HepG2 (cell line): ENCODE measurements around the gene VASN. TPM values are rescaled to one million over a fixed set of nuclear protein-coding genes. Genes with fewer than 3 reads are reported as not detected.
A peak's percentile ranks its signal among the peaks of the same experiment; 100 is the strongest.

ENCODE experiments used
- ATAC-seq: fragments of 200-7000 bp; cut with Tn5 transposase; 3 replicates; pipeline ENCODE4 v1.9.1; 2020; ENCODE audit warnings: mild to moderate bottlenecking, moderate library complexity
- BruUV-seq: library from RNA; stranded (reverse); fragments of 400-500 nt; replicated peaks from 2 replicates; lab custom pipeline; 2021; lab: Mats Ljungman, UMichigan
- CTCF ChIA-PET: fragments of 300-600 bp; formaldehyde crosslinking; extraction: SDS; loops from one replicate; lab custom pipeline; 2021; ENCODE audit warnings: low total read pairs, inconsistent platforms, low intra/inter-chr PET ratio; lab: Yijun Ruan, JAX
- POLR2A ChIA-PET: fragments of 350-600 bp; sonication (Branson Sonifier 250); formaldehyde crosslinking; loops from one replicate; lab custom pipeline; 2020; ENCODE audit warnings: antibody characterized with exemption, inconsistent platforms; lab: Yijun Ruan, JAX
- DNase-seq: peaks from one replicate; pipeline ENCODE4 v3.0.0-alpha.2; 2015; ENCODE audit warnings: low spot score
- FAIRE-seq: peaks from 3 replicates; lab custom pipeline; 2011; peaks lifted over from hg19 to GRCh38; lab: Jason Lieb, UNC
- H2AFZ ChIP-seq: one replicate; pipeline ENCODE4 v1.6.1; 2011; ENCODE audit warnings: low read length, inconsistent platforms
- H3K27ac ChIP-seq: fragments of 300-600 bp; 3 replicates; pipeline ENCODE4 v1.8.0; 2011; ENCODE audit warnings: mixed run types, mild to moderate bottlenecking, mixed read lengths, low read length, inconsistent platforms; ENCODE audit not compliant: insufficient read depth; ENCODE audit errors: extremely low read length
- H3K27me3 ChIP-seq, 2 experiments: fragments of 200-600 bp in 1 of 2; 2 replicates in 1 of 2; 3 replicates in 1 of 2; pipeline versions ENCODE4 v1.6.0 to v1.8.0; 2011; ENCODE audit warnings: low read length in 2 of 2, mild to moderate bottlenecking in 2 of 2, moderate library complexity in 2 of 2, inconsistent platforms in 1 of 2; ENCODE audit not compliant: insufficient read depth in 2 of 2, control insufficient read depth in 1 of 2
- H3K36me3 ChIP-seq, 2 experiments: fragments of 200-600 bp in 1 of 2; replicated peaks in 1 of 2; 2 replicates in 1 of 2; 3 replicates in 1 of 2; pipeline versions ENCODE4 v1.5.1 to v1.8.0; 2011; ENCODE audit warnings: low read length in 2 of 2, inconsistent platforms in 1 of 2; ENCODE audit not compliant: insufficient read depth in 2 of 2, control insufficient read depth in 1 of 2
- H3K4me1 ChIP-seq: 2 replicates; pipeline ENCODE4 v1.5.1; 2012; ENCODE audit warnings: low read length, inconsistent platforms; ENCODE audit not compliant: insufficient read depth
- H3K4me2 ChIP-seq: 2 replicates; pipeline ENCODE4 v1.6.0; 2011; ENCODE audit warnings: low read depth, low read length, inconsistent platforms
- H3K4me3 ChIP-seq, 3 experiments: fragments of 200-600 bp in 1 of 3; sonication (generic), shearing (Covaris generic) in 1 of 3; replicated peaks in 1 of 3; 2 replicates each; pipeline ENCODE4 v1.5.1; 2011 to 2016; ENCODE audit warnings: low read length in 3 of 3, inconsistent platforms in 2 of 3, low read depth in 2 of 3, mild to moderate bottlenecking in 2 of 3, control low read depth in 1 of 3, mixed read lengths in 1 of 3; ENCODE audit not compliant: insufficient read depth in 1 of 3
- H3K79me2 ChIP-seq: one replicate; pipeline ENCODE4 v1.6.1; 2011; ENCODE audit warnings: low read length, inconsistent platforms; ENCODE audit not compliant: insufficient read depth
- H3K9ac ChIP-seq: 2 replicates; pipeline ENCODE4 v1.6.0; 2011; ENCODE audit warnings: mild to moderate bottlenecking, low read depth, low read length, inconsistent platforms; ENCODE audit not compliant: insufficient read depth
- H3K9me3 ChIP-seq: 2 replicates; pipeline ENCODE4 v1.5.1; 2012; ENCODE audit warnings: mild to moderate bottlenecking, low read length
- H4K20me1 ChIP-seq: 2 replicates; pipeline ENCODE4 v1.6.0; 2011; ENCODE audit warnings: inconsistent platforms, mild to moderate bottlenecking, low read length, moderate library complexity; ENCODE audit not compliant: insufficient read depth
- NFAT5 ChIP-seq: sonication (generic); formaldehyde crosslinking; IDR thresholded peaks from 2 replicates; pipeline ENCODE4 v1.4.0; 2020; ENCODE audit warnings: missing genetic modification reagents
- NR2F1 ChIP-seq, 2 experiments: fragments of 450-650 bp in 1 of 2; formaldehyde crosslinking in 1 of 2; IDR thresholded peaks; 2 replicates each; pipeline versions ENCODE4 v1.5.0 to v1.6.1; 2016 to 2020; ENCODE audit warnings: mild to moderate bottlenecking in 1 of 2, missing compliant biosample characterization in 1 of 2, missing genetic modification reagents in 1 of 2, moderate library complexity in 1 of 2
- SNAPC4 ChIP-seq: sonication (generic); formaldehyde crosslinking; IDR thresholded peaks from 2 replicates; pipeline ENCODE4 v1.4.0; 2020; ENCODE audit warnings: mild to moderate bottlenecking, missing genetic modification reagents
- ZBTB38 ChIP-seq: sonication (generic); formaldehyde crosslinking; IDR thresholded peaks from 2 replicates; pipeline ENCODE4 v1.5.1; 2020; ENCODE audit warnings: mild to moderate bottlenecking, missing genetic modification reagents
- ZKSCAN5 ChIP-seq: sonication (generic); formaldehyde crosslinking; IDR thresholded peaks from 2 replicates; pipeline ENCODE4 v1.5.1; 2020; ENCODE audit warnings: mild to moderate bottlenecking, missing genetic modification reagents
- WGBS: methylation state at CpG from one replicate; pipeline ENCODE4 v1.1.6; 2017; ENCODE audit warnings: low lambda C conversion rate; 5-methylcytosine and 5-hydroxymethylcytosine counted together
- in situ Hi-C: cut with HindIII; loops from 2 replicates; pipeline ENCODE4 v1.10.0; 2017; ENCODE audit warnings: low pct_unique_long_range_greater_than_20kb; ENCODE audit not compliant: extremely low pct_ligation_motif_present
- intact Hi-C: fragments of 100-400 bp; cut with micrococcal nuclease; formaldehyde crosslinking; loops from one replicate; pipeline ENCODE4 v1.10.0; 2022; ENCODE audit not compliant: unreplicated experiment
- polyA plus RNA-seq, 8 experiments: library from polyadenylated mRNA; depleted of rRNA in 3 of 8; stranded (reverse) in 7 of 8; unstranded in 1 of 8; fragments of >200 nt; fragmentation: Illumina TruSeq in 4 of 8; extraction: Trizol in 4 of 8; gene quantifications; 2 replicates each; pipeline versions ENCODE4 v1.2.1 to v1.2.3, GENCODE V29; 2011 to 2016; ENCODE audit warnings: low read depth in 4 of 8, missing spikeins in 1 of 8, mixed read lengths in 1 of 8; ENCODE audit not compliant: insufficient read depth in 1 of 8
- total RNA-seq, 5 experiments: library from RNA; depleted of rRNA; stranded (reverse); fragments of >200 nt; fragmentation: Illumina TruSeq; extraction: Trizol; gene quantifications; 2 replicates each; pipeline ENCODE4 v1.2.3, GENCODE V29; 2016; ENCODE audit warnings: low read depth in 1 of 5

The VASN gene
- total and polyA plus RNA-seq, 2 of the 13 experiments (the other 11 are each of a cell fraction or from before 2014, with no cell fraction given): 8.4 to 18.2 TPM

GRCh38 chr16:4401510-4401909, 29.9 kb downstream of the VASN start:
- peaks cover 1 to 11% of the 10 kb centered on the region in 2 experiments; a peak in 4 of 5 replicates for H3K36me3 ChIP-seq
- DNase-seq: no peak
- H3K27me3 ChIP-seq: no peaks in the 10 kb centered on the region
- intact Hi-C loops (no loop called here), in situ Hi-C loops (no loop called here)
- H3K4me1 ChIP-seq: peaks cover 23% of the 10 kb centered on the region
- 92% methylated on average over 12 of the region's 12 CpGs for whole genome bisulfite sequencing
- H3K9me3 ChIP-seq: no peaks in the 10 kb centered on the region
- no TSS peak for BruUV-seq
- TF ChIP-seq SNAPC4 (no peak), ZBTB38 (CRISPR knock-in tag) (peak; percentile 45; the same call in 1 of the 2 replicates), ZKSCAN5 (CRISPR knock-in tag) (no peak), NFAT5 (CRISPR knock-in tag) (0 out of 2 replicates have a peak, but pooled peaks have one; percentile 16), NR2F1 (CRISPR knock-in tag; IDR thresholded peaks at IDR 0.05) (no peak)
- TF ChIP-seq, all 625 proteins: peak for 2
- Histone ChIP-seq H3K79me2 (no peaks in the 10 kb centered on the region), H3K9ac (no peak overlapping the region), H2AFZ (no peak overlapping the region), H3K27ac (no peak overlapping the region), H3K4me3 (no peak overlapping the region), H4K20me1 (no peaks in the 10 kb centered on the region), H3K4me2 (no peak overlapping the region)
- POLR2A ChIA-PET: interaction anchor here (1.2 to 2.0 kb wide), 2 partner anchors 31 to 42 kb away, joined by 3 to 6 read pairs; no protein-coding TSS in a partner anchor
- FAIRE-seq (no peak), ATAC-seq (no peak)
- CTCF ChIA-PET: interaction anchor here (4.8 kb wide), 1 partner anchor 42 kb away, joined by 92 read pairs; no protein-coding TSS in a partner anchor
